IMR-90 (cell line): ENCODE data around the gene ZNF277. TPM values are rescaled to one million over a fixed set of nuclear protein-coding genes. Genes with fewer than 3 reads are reported as not detected.

Source experiments
- ATAC-seq: fragments of 200-7000 bp; cut with Tn5 transposase; 2 replicates; pipeline ENCODE4 v1.9.1; 2020; ENCODE audit warnings: low read depth, mild to moderate bottlenecking, moderate library complexity
- BruUV-seq: library from RNA; stranded (reverse); fragments of 400-500 nt; replicated peaks from 2 replicates; lab custom pipeline; 2021; lab: Mats Ljungman, UMichigan
- CTCF ChIA-PET: fragments of 300-600 bp; formaldehyde crosslinking; extraction: SDS; loops from one replicate; lab custom pipeline; 2021; ENCODE audit warnings: antibody characterized with exemption; lab: Yijun Ruan, JAX
- POLR2A ChIA-PET: fragments of 300-600 bp; sonication (Branson Sonifier 250); formaldehyde crosslinking; loops from one replicate; lab custom pipeline; 2022; ENCODE audit warnings: antibody characterized with exemption; ENCODE audit not compliant: unreplicated experiment; lab: Charles Lee
- DNase-seq: peaks from one replicate; pipeline ENCODE4 v3.0.0; 2013
- H2AFZ ChIP-seq: replicated peaks from 2 replicates; pipeline ENCODE3; 2013; ENCODE audit warnings: low read length, mild to moderate bottlenecking; ENCODE audit not compliant: poor library complexity
- H2AK5ac ChIP-seq: 2 replicates; pipeline ENCODE4 v1.6.1; 2013; ENCODE audit warnings: low read depth, low read length, inconsistent platforms
- H2AK9ac ChIP-seq: replicated peaks from 2 replicates; pipeline ENCODE3; 2013; ENCODE audit warnings: mild to moderate bottlenecking, low read depth, low read length, moderate library complexity; ENCODE audit not compliant: poor library complexity
- H2BK120ac ChIP-seq: 2 replicates; pipeline ENCODE4 v1.6.1; 2013; ENCODE audit warnings: low read depth, low read length, inconsistent platforms
- H2BK15ac ChIP-seq: 3 replicates; pipeline ENCODE4 v1.6.1; 2013; ENCODE audit warnings: low read depth, low read length, inconsistent platforms
- H2BK20ac ChIP-seq: 2 replicates; pipeline ENCODE4 v1.6.1; 2013; ENCODE audit warnings: low read depth, mild to moderate bottlenecking, inconsistent platforms, low read length, moderate library complexity
- H2BK5ac ChIP-seq: 2 replicates; pipeline ENCODE4 v1.6.1; 2013; ENCODE audit warnings: mild to moderate bottlenecking, low read depth, low read length, inconsistent platforms; ENCODE audit not compliant: poor library complexity, severe bottlenecking
- H3K14ac ChIP-seq: replicated peaks from 2 replicates; pipeline ENCODE4 v1.6.1; 2013; ENCODE audit warnings: low read depth, low read length, inconsistent platforms
- H3K18ac ChIP-seq: 2 replicates; pipeline ENCODE4 v1.6.1; 2013; ENCODE audit warnings: low read depth, low read length, control low read depth
- H3K23ac ChIP-seq: 2 replicates; pipeline ENCODE4 v1.6.1; 2013; ENCODE audit warnings: low read depth, low read length, inconsistent platforms
- H3K27ac ChIP-seq: 2 replicates; pipeline ENCODE4 v1.5.1; 2013; ENCODE audit warnings: mild to moderate bottlenecking, control low read depth, low read length; ENCODE audit not compliant: insufficient read depth
- H3K27me3 ChIP-seq: 2 replicates; pipeline ENCODE4 v1.6.1; 2013; ENCODE audit warnings: low read length; ENCODE audit not compliant: control insufficient read depth, insufficient read depth
- H3K36me3 ChIP-seq: 2 replicates; pipeline ENCODE4 v1.6.1; 2013; ENCODE audit warnings: low read length, mixed read lengths; ENCODE audit not compliant: control insufficient read depth, insufficient read depth
- H3K4ac ChIP-seq: 2 replicates; pipeline ENCODE4 v1.6.1; 2013; ENCODE audit warnings: low read depth, low read length, inconsistent platforms
- H3K4me1 ChIP-seq: 2 replicates; pipeline ENCODE4 v1.6.1; 2013; ENCODE audit warnings: low read length, mixed read lengths; ENCODE audit not compliant: control insufficient read depth, insufficient read depth
- H3K4me2 ChIP-seq: 2 replicates; pipeline ENCODE4 v1.6.1; 2013; ENCODE audit warnings: low read depth, mild to moderate bottlenecking, control low read depth, low read length, moderate library complexity
- H3K4me3 ChIP-seq: 2 replicates; pipeline ENCODE4 v1.5.1; 2013; ENCODE audit warnings: low read depth, mild to moderate bottlenecking, control low read depth, low read length, moderate library complexity; ENCODE audit not compliant: insufficient read depth
- H3K56ac ChIP-seq: 2 replicates; pipeline ENCODE4 v1.6.1; 2013; ENCODE audit warnings: low read length, inconsistent platforms; ENCODE audit not compliant: insufficient read depth; ENCODE audit errors: extremely low read depth
- H3K79me1 ChIP-seq, 2 experiments: 2 replicates each; pipeline ENCODE4 v1.6.1; 2013; ENCODE audit warnings: low read length in 2 of 2, inconsistent platforms in 1 of 2, low read depth in 1 of 2
- H3K9ac ChIP-seq: 2 replicates; pipeline ENCODE4 v1.6.1; 2013; ENCODE audit warnings: low read depth, low read length, control low read depth
- H3K9me1 ChIP-seq: 2 replicates; pipeline ENCODE4 v1.6.1; 2013; ENCODE audit warnings: low read length, inconsistent platforms; ENCODE audit not compliant: insufficient read depth
- H3K9me3 ChIP-seq: 2 replicates; pipeline ENCODE4 v1.6.1; 2013; ENCODE audit warnings: low read length; ENCODE audit not compliant: control insufficient read depth, insufficient read depth
- H4K20me1 ChIP-seq: 2 replicates; pipeline ENCODE4 v1.6.1; 2013; ENCODE audit warnings: low read length, inconsistent platforms; ENCODE audit not compliant: insufficient read depth
- H4K5ac ChIP-seq: 2 replicates; pipeline ENCODE4 v1.6.1; 2013; ENCODE audit warnings: mild to moderate bottlenecking, low read depth, low read length, control low read depth
- H4K8ac ChIP-seq, 2 experiments: 2 replicates each; pipeline ENCODE4 v1.6.1; 2013; ENCODE audit warnings: low read depth in 2 of 2, low read length in 2 of 2, control low read depth in 1 of 2, inconsistent platforms in 1 of 2
- H4K91ac ChIP-seq: 2 replicates; pipeline ENCODE4 v1.6.1; 2013; ENCODE audit warnings: low read depth, low read length, inconsistent platforms; ENCODE audit not compliant: insufficient read depth
- CEBPB ChIP-seq: IDR thresholded peaks from 2 replicates; pipeline ENCODE4 v1.6.1; 2012; ENCODE audit warnings: low read depth, low read length, improper control_type of control experiment
- CHD1 ChIP-seq: IDR thresholded peaks from 2 replicates; pipeline ENCODE4 v1.6.1; 2012; ENCODE audit warnings: low read depth, low read length, improper control_type of control experiment
- MAFK ChIP-seq: IDR thresholded peaks from 2 replicates; pipeline ENCODE4 v1.6.1; 2012; ENCODE audit warnings: low read depth, low read length, improper control_type of control experiment
- MAZ ChIP-seq: IDR thresholded peaks from 2 replicates; pipeline ENCODE4 v1.6.1; 2012; ENCODE audit warnings: low read depth, mild to moderate bottlenecking, low read length, improper control_type of control experiment, moderate library complexity, borderline replicate concordance
- NFE2L2 ChIP-seq: fragments of 150-350 bp; IDR thresholded peaks from 2 replicates; pipeline ENCODE4 v1.6.1; 2016; ENCODE audit warnings: low read depth, mild to moderate bottlenecking, low read length
- POLR2A ChIP-seq: IDR thresholded peaks from 2 replicates; pipeline ENCODE4 v1.6.1; 2012; ENCODE audit warnings: mild to moderate bottlenecking, low read depth, low read length
- RAD21 ChIP-seq: IDR thresholded peaks from 2 replicates; pipeline ENCODE4 v1.6.1; 2012; ENCODE audit warnings: low read length, improper control_type of control experiment
- RCOR1 ChIP-seq: IDR thresholded peaks from 2 replicates; pipeline ENCODE4 v1.6.1; 2012; ENCODE audit warnings: mild to moderate bottlenecking, low read length, improper control_type of control experiment; ENCODE audit not compliant: insufficient replicate concordance
- SMC3 ChIP-seq: fragments of 150-350 bp; IDR thresholded peaks from 2 replicates; pipeline ENCODE4 v1.6.1; 2016; ENCODE audit warnings: low read depth, mild to moderate bottlenecking, antibody characterized with exemption, low read length, moderate library complexity
- WGBS, 2 experiments: methylation state at CpG; one replicate each; pipeline versions ENCODE4 v1.1.5 to v1.1.7; 2013; ENCODE audit warnings: missing lambda C conversion rate in 2 of 2; ENCODE audit not compliant: insufficient read length in 1 of 2; ENCODE audit errors: extremely low coverage in 2 of 2; 5-methylcytosine and 5-hydroxymethylcytosine counted together
- dilution Hi-C: fragments of 300-500 bp; cut with HindIII; formaldehyde crosslinking; loops from one replicate; pipeline ENCODE4 v1.14.3; 2018; ENCODE audit warnings: low sequenced_read_pairs; ENCODE audit not compliant: unreplicated experiment
- in situ Hi-C: fragments of 300-500 bp; cut with MboI; formaldehyde crosslinking; loops from 3 replicates; pipeline ENCODE4 v1.14.3; 2019; ENCODE audit warnings: low sequenced_read_pairs, inconsistent platforms, mixed read lengths
- intact Hi-C: fragments of 100-400 bp; cut with micrococcal nuclease; formaldehyde crosslinking; loops from 2 replicates; pipeline ENCODE4 v1.10.0; 2022
- polyA plus RNA-seq, 3 experiments: library from polyadenylated mRNA; depleted of rRNA; stranded (reverse); fragments of >200 nt; gene quantifications; 2 replicates each; pipeline ENCODE4 v1.2.3, GENCODE V29; 2012; ENCODE audit warnings: low replicate concordance in 1 of 3
- total RNA-seq: library from RNA; depleted of rRNA; stranded (reverse); fragments of >200 nt; gene quantifications from 2 replicates; pipeline ENCODE4 v1.2.3, GENCODE V29; 2012
- TF ChIP-seq, protein P1 (sequence below): conservative IDR thresholded peaks from 2 replicates; pipeline ENCODE4 v1.5.1; 2012; ENCODE audit warnings: mild to moderate bottlenecking, low read depth, low read length, improper control_type of control experiment
- TF ChIP-seq, protein P2 (sequence below): fragments of 150-350 bp; IDR thresholded peaks from 2 replicates; pipeline ENCODE4 v1.6.1; 2017; ENCODE audit warnings: mild to moderate bottlenecking, antibody characterized with exemption, low read length, low read depth

The ZNF277 gene
- total and polyA plus RNA-seq, 2 of the 4 experiments (the other 2 are of a cell fraction), result 7.3 to 21.3 TPM

DNA sequence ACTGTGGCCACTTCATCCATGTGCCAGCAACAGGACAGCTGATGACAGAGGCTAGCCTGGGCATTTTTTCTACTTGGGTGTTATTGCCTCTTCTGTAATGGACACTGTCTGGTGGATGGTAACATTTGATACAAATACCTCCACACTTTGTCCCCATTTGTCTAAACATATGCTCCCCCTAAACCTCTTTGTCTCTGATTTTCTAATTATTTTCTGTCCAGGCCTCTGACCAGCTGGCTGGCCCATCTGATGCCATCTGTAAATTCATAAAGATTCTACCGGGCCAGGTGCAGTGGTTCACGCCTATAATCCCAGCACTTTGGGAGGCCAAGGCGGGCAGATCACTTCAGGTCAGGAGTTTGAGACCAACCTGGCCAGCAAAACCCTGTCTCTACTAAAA, 159.1 kb downstream of the ZNF277 start:
- ChIA-PET POLR2A (no interaction called here), CTCF (no interaction called here)
- DNase-seq (no peak), ATAC-seq (no peak)
- dilution Hi-C loops, result no loop called here
- H3K4ac ChIP-seq, result no peak overlapping the region
- no peaks in the 10 kb centered on the region for H3K36me3 ChIP-seq
- no TSS peak for BruUV-seq
- H3K27me3 ChIP-seq, result no peaks in the 10 kb centered on the region; the same call in 1 of the 2 replicates
- no peak overlapping the region for H2BK15ac ChIP-seq
- peaks cover 8% of the 10 kb centered on the region; the same call in 1 of the 2 replicates for H3K9me1 ChIP-seq
- no peak overlapping the region for H3K9ac ChIP-seq
- no peak overlapping the region for H4K8ac ChIP-seq
- no peaks in the 10 kb centered on the region for H4K20me1 ChIP-seq
- no peaks in the 10 kb centered on the region for H3K79me1 ChIP-seq
- no peak overlapping the region for H4K5ac ChIP-seq
- H3K56ac ChIP-seq, result no peak overlapping the region
- no peak overlapping the region for H3K4me2 ChIP-seq
- H2AK9ac ChIP-seq, result no peak overlapping the region
- no peak overlapping the region for H3K23ac ChIP-seq
- H3K4me1 ChIP-seq, result peaks cover 5% of the 10 kb centered on the region; the same call in 1 of the 2 replicates
- H3K4me3 ChIP-seq, result no peak overlapping the region
- no peak overlapping the region for H2BK5ac ChIP-seq
- no peak overlapping the region for H2BK120ac ChIP-seq
- 100% methylated on average over 2 of the region's 3 CpGs; no CpG with 5 or more reads in 1 of the 2 experiments for WGBS, 2 experiments
- no peak overlapping the region for H3K14ac ChIP-seq
- TF ChIP-seq RCOR1, result no peak
- TF ChIP-seq NFE2L2, result no peak
- TF ChIP-seq, protein P1, sequence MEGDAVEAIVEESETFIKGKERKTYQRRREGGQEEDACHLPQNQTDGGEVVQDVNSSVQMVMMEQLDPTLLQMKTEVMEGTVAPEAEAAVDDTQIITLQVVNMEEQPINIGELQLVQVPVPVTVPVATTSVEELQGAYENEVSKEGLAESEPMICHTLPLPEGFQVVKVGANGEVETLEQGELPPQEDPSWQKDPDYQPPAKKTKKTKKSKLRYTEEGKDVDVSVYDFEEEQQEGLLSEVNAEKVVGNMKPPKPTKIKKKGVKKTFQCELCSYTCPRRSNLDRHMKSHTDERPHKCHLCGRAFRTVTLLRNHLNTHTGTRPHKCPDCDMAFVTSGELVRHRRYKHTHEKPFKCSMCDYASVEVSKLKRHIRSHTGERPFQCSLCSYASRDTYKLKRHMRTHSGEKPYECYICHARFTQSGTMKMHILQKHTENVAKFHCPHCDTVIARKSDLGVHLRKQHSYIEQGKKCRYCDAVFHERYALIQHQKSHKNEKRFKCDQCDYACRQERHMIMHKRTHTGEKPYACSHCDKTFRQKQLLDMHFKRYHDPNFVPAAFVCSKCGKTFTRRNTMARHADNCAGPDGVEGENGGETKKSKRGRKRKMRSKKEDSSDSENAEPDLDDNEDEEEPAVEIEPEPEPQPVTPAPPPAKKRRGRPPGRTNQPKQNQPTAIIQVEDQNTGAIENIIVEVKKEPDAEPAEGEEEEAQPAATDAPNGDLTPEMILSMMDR, result no peak
- TF ChIP-seq CHD1, result no peak
- TF ChIP-seq, protein P2, sequence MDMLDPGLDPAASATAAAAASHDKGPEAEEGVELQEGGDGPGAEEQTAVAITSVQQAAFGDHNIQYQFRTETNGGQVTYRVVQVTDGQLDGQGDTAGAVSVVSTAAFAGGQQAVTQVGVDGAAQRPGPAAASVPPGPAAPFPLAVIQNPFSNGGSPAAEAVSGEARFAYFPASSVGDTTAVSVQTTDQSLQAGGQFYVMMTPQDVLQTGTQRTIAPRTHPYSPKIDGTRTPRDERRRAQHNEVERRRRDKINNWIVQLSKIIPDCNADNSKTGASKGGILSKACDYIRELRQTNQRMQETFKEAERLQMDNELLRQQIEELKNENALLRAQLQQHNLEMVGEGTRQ, result no peak
- TF ChIP-seq POLR2A, result no peak
- no peak for TF ChIP-seq MAZ
- TF ChIP-seq SMC3, result no peak
- no peak for TF ChIP-seq MAFK
- TF ChIP-seq RAD21, result no peak
- no peak for TF ChIP-seq CEBPB
- no peak overlapping the region for H4K91ac ChIP-seq
- H3K27ac ChIP-seq, result no peak overlapping the region
- no peaks in the 10 kb centered on the region for H3K9me3 ChIP-seq
- H2AFZ ChIP-seq, result no peak overlapping the region
- in situ Hi-C loops, result no loop called here
- no peak overlapping the region for H2AK5ac ChIP-seq
- H3K18ac ChIP-seq, result no peak overlapping the region
- no peak overlapping the region for H2BK20ac ChIP-seq
- intact Hi-C loops, result no loop called here
